Measurements from ENCODE around the gene ZNF541.

- no peak for TF ChIP-seq ZNF274 (IDR thresholded peaks at IDR 0.05; ENCODE audit: low read depth, low read length)
- TF ChIP-seq SUZ12 (IDR thresholded peaks at IDR 0.05; ENCODE audit: extremely low read depth, insufficient read depth, insufficient read length): no peak
These were observed 32.2 kb downstream of the ZNF541 start for GRCh38 chr19:47540748-47541147.
